A673 (cell line): ENCODE measurements around the gene KRT2.

Experiments used
- EZH2 ChIP-seq: fragments of 200-600 bp; sonication (generic); IDR thresholded peaks from 2 replicates; pipeline ENCODE4 v1.6.1; 2017; ENCODE audit warnings: borderline replicate concordance, low read depth, mild to moderate bottlenecking, mixed read lengths, antibody characterized with exemption, low read length; ENCODE audit not compliant: poor library complexity, severe bottlenecking
- TF ChIP-seq, protein P1 (sequence below): fragments of 300-800, 200-600 bp; sonication (generic); conservative IDR thresholded peaks from 2 replicates; pipeline ENCODE4 v1.5.1; 2017; ENCODE audit warnings: low read depth, mild to moderate bottlenecking, antibody characterized with exemption, low read length, moderate library complexity, mixed read lengths

DNA sequence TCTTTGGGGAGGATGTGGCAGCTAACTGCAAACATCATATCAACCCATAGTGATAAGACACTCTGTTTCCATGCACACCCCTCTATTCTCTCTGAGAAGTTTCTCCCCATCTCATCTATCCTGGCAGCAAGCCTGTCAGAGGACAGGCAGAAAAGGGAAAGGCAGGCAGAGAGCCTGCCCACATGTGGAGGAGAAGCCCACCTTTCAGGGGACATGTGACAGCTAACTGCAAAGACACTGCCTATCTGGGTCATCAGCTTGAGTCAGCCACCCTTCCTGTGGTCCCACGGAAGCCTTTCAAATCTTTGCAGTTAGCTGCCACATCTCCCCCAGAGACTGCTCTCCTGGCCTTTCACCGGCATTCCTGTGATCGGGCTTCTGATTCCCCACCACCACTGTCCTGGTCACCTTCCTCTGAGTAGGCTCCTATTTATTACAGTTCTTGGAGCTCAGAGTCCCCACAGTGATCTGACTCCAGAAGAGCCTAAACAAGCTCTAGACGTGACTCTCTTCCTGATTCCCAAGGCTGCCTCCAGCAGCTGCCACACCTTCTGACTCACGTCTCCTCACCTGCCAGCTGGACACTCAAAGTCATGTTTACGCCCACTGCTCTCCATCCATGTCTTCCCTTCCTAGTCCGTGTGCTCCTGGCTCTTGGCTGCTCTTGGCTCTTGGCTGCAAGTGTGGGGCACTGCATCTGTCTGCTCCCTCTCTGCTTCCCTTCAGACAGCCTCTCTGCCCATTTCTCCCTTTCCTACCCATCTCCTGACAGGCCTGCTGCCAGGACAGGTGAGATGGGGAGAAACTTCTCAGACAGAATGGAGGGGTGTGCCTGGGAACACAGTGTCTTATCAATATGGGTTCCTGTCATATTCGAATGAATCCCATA is 35.7 kb upstream of the KRT2 start:
- TF ChIP-seq, protein P1, sequence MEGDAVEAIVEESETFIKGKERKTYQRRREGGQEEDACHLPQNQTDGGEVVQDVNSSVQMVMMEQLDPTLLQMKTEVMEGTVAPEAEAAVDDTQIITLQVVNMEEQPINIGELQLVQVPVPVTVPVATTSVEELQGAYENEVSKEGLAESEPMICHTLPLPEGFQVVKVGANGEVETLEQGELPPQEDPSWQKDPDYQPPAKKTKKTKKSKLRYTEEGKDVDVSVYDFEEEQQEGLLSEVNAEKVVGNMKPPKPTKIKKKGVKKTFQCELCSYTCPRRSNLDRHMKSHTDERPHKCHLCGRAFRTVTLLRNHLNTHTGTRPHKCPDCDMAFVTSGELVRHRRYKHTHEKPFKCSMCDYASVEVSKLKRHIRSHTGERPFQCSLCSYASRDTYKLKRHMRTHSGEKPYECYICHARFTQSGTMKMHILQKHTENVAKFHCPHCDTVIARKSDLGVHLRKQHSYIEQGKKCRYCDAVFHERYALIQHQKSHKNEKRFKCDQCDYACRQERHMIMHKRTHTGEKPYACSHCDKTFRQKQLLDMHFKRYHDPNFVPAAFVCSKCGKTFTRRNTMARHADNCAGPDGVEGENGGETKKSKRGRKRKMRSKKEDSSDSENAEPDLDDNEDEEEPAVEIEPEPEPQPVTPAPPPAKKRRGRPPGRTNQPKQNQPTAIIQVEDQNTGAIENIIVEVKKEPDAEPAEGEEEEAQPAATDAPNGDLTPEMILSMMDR = no peak
- no peak for TF ChIP-seq EZH2
